Endodermal cell (in vitro differentiated cells): ENCODE measurements around the gene MSLN. TPM values are rescaled to one million over a fixed set of nuclear protein-coding genes. Genes with fewer than 3 reads are reported as not detected.
"Not testable (repeated sequence)": the region's sequence is repeated elsewhere in the genome, so short reads cannot be mapped to it uniquely, and the experiment has no call there.

ENCODE experiments used
- DNase-seq: peaks from one replicate; pipeline ENCODE4 v3.0.0-alpha.2; 2017
- H3K27ac ChIP-seq: 2 replicates; pipeline ENCODE4 v1.5.1; 2013; ENCODE audit warnings: mild to moderate bottlenecking, low read depth, low read length, moderate library complexity
- H3K27me3 ChIP-seq: 2 replicates; pipeline ENCODE4 v1.6.1; 2013; ENCODE audit warnings: mild to moderate bottlenecking, low read length, moderate library complexity; ENCODE audit not compliant: insufficient read depth, control insufficient read depth, poor library complexity, severe bottlenecking
- H3K36me3 ChIP-seq: 2 replicates; pipeline ENCODE4 v1.7.0; 2013; ENCODE audit warnings: mild to moderate bottlenecking, low read length, moderate library complexity; ENCODE audit not compliant: control insufficient read depth, insufficient read depth
- H3K4me1 ChIP-seq: one replicate; pipeline ENCODE4 v1.7.0; 2013; ENCODE audit warnings: low read length; ENCODE audit not compliant: control insufficient read depth, insufficient read depth
- H3K4me3 ChIP-seq: 2 replicates; pipeline ENCODE4 v1.5.1; 2013; ENCODE audit warnings: mild to moderate bottlenecking, low read length, moderate library complexity
- H3K9ac ChIP-seq: 2 replicates; pipeline ENCODE4 v1.6.1; 2013; ENCODE audit warnings: mild to moderate bottlenecking, low read length, moderate library complexity; ENCODE audit not compliant: poor library complexity, severe bottlenecking; ENCODE audit errors: extremely low read depth
- H3K9me3 ChIP-seq: 2 replicates; pipeline ENCODE4 v1.6.1; 2013; ENCODE audit warnings: mild to moderate bottlenecking, low read length, moderate library complexity; ENCODE audit not compliant: control insufficient read depth
- H3K27ac Mint-ChIP-seq: 2 replicates; pipeline ENCODE4 v1.8.0; 2020; ENCODE audit warnings: mixed read lengths
- H3K27me3 Mint-ChIP-seq: 2 replicates; pipeline ENCODE4 v1.8.0; 2021; ENCODE audit warnings: mild to moderate bottlenecking, mixed read lengths; ENCODE audit not compliant: insufficient read depth
- H3K36me3 Mint-ChIP-seq: 2 replicates; pipeline ENCODE4 v1.8.0; 2020; ENCODE audit warnings: low read depth, mixed read lengths
- H3K4me1 Mint-ChIP-seq: 2 replicates; pipeline ENCODE4 v1.8.0; 2020; ENCODE audit warnings: mixed read lengths
- H3K4me3 Mint-ChIP-seq: 2 replicates; pipeline ENCODE4 v1.8.0; 2020; ENCODE audit warnings: mild to moderate bottlenecking, moderate library complexity, mixed read lengths
- H3K9me3 Mint-ChIP-seq: 2 replicates; pipeline ENCODE4 v1.8.0; 2020; ENCODE audit warnings: mild to moderate bottlenecking, mixed read lengths
- WGBS, 2 experiments: methylation state at CpG; one replicate each; pipeline versions ENCODE4 v1.1.5 to v1.1.7; 2013; ENCODE audit warnings: missing lambda C conversion rate in 2 of 2, mixed read lengths in 1 of 2; ENCODE audit not compliant: insufficient coverage in 1 of 2, insufficient read length in 1 of 2; 5-methylcytosine and 5-hydroxymethylcytosine counted together
- total RNA-seq, 2 donors: library from RNA; stranded (reverse); fragmentation: NEBNext Ultra II Directional in 1 of 2; extraction: Animal tissue kit (Norgen Biotek cat#: 25700) in 1 of 2; gene quantifications; 2 replicates in 1 of 2; 3 replicates in 1 of 2; pipeline ENCODE4 v1.2.1, GENCODE V29; 2021
- TF ChIP-seq, protein P1 (sequence below): fragments of 200-600 bp; sonication (generic); conservative IDR thresholded peaks from 2 replicates; pipeline ENCODE4 v1.5.0; 2021; ENCODE audit warnings: antibody characterized with exemption, mild to moderate bottlenecking

MSLN gene
- total RNA-seq, 2 donors from 2014 or later: 0.42 to 0.86 TPM

DNA sequence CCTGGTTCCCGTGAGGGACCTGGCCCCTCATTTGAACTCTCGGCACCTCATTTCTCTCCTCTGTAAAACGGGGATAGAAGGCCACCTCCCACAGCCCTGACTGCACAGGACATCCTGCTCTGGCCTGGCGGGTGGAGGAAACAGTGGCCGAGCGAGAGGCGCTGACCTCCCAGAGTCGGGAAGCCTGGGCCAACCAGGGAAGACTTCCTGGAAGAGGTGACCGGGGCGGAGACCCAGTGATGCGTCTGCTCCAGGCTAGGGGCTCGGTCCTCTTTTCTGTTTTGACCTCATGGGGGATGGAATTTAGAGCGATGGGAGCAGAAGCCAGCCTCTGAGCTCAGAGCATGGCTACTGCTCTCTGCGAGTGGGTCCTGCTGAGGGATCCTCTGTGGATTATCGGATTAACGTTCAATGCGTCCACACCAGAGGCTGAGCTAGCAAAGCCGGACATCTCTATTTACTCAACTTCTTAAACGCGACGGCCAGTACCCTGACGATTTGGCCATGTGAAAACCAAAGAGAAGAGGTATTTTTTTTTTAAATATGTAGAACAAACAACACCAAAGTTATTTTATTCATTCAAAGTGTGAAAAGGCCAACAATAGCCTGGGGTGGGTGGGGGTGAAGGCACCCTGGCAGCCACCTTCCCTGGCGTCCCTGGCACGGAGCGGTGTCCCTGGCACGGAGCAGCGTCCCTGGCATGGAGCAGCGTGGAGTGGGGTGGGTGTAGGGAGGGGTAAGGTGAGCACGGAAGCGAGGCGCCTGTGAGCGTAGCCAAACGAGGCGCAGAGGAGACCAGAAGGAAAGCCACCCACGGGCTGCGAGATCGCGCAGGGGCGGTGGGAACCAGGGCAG, 9.2 kb upstream of the MSLN start:
- no peak for DNase-seq
- Mint-ChIP-seq H3K27me3 (peaks cover 15% of the 10 kb centered on the region), H3K4me1 (peaks cover 13% of the 10 kb centered on the region), H3K4me3 (no peak overlapping the region), H3K9me3 (peaks cover 2% of the 10 kb centered on the region), H3K36me3 (no peaks in the 10 kb centered on the region), H3K27ac (no peak overlapping the region)
- no peak overlapping the region for H3K4me3 ChIP-seq
- H3K27me3 ChIP-seq: no peaks in the 10 kb centered on the region
- H3K27ac ChIP-seq: no peak overlapping the region
- no peaks in the 10 kb centered on the region for H3K4me1 ChIP-seq
- WGBS, 2 experiments: 74 to 76% methylated on average over 27 to 35 of the region's 39 CpGs
- TF ChIP-seq, protein P1, sequence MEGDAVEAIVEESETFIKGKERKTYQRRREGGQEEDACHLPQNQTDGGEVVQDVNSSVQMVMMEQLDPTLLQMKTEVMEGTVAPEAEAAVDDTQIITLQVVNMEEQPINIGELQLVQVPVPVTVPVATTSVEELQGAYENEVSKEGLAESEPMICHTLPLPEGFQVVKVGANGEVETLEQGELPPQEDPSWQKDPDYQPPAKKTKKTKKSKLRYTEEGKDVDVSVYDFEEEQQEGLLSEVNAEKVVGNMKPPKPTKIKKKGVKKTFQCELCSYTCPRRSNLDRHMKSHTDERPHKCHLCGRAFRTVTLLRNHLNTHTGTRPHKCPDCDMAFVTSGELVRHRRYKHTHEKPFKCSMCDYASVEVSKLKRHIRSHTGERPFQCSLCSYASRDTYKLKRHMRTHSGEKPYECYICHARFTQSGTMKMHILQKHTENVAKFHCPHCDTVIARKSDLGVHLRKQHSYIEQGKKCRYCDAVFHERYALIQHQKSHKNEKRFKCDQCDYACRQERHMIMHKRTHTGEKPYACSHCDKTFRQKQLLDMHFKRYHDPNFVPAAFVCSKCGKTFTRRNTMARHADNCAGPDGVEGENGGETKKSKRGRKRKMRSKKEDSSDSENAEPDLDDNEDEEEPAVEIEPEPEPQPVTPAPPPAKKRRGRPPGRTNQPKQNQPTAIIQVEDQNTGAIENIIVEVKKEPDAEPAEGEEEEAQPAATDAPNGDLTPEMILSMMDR: no peak
- no peaks in the 10 kb centered on the region for H3K36me3 ChIP-seq
- H3K9ac ChIP-seq: no peak overlapping the region
- no peaks in the 10 kb centered on the region for H3K9me3 ChIP-seq

DNA sequence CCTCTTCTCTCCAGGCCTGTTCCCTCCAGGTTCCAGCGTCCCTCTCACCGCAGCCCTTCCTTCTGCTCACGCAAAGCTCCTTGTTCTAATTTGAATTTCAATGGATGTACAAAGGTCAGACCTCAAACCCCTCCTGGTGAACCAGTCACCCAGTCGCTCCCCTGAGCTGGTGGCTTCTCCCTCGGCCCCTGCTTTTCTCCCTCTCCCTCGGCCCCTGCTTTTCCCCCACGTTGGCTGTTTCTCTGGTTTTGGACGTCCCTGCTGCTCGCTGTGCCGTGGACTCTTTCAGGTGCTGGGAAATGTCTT, 8.6 kb upstream of the MSLN start:
- peaks cover 13% of the 10 kb centered on the region for H3K4me1 Mint-ChIP-seq
- no peaks in the 10 kb centered on the region for H3K4me1 ChIP-seq
- no peaks in the 10 kb centered on the region for H3K36me3 Mint-ChIP-seq
- peak; percentile 59 for DNase-seq
- no peak overlapping the region for H3K27ac ChIP-seq
- H3K4me3 ChIP-seq: no peak overlapping the region
- no peak overlapping the region for H3K9ac ChIP-seq
- H3K27me3 Mint-ChIP-seq: peaks cover 18% of the 10 kb centered on the region
- H3K9me3 ChIP-seq: no peaks in the 10 kb centered on the region
- no peak overlapping the region for H3K27ac Mint-ChIP-seq
- peak overlapping the region; percentile 8 for H3K4me3 Mint-ChIP-seq
- H3K27me3 ChIP-seq: no peaks in the 10 kb centered on the region
- TF ChIP-seq, protein P1: no peak
- WGBS, 2 experiments: 39 to 53% methylated on average over 7 to 10 of the region's 10 CpGs
- peaks cover 5% of the 10 kb centered on the region for H3K9me3 Mint-ChIP-seq
- no peaks in the 10 kb centered on the region for H3K36me3 ChIP-seq

DNA sequence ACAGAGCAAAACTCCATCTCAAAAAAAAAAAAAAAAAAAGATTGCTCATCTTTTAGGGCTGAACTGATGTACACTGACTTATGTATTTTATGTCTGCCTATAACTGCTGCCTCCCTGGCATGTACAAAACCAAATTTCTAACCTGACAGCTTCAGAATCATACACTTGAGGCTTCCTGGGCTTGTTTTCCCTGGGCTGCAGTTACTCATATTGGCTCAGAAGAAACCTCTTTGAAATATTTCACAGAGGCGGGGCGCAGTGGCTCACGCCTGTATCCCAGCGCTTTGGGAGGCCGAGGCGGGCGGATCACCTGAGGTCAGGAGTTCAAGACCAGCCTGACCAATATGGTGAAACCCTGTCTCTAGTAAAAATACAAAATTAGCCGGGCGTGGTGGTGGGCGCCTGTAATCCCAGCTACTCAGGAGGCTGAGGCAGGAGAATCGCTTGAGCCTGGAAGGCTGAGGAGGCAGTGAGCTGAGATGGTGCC, 6.4 kb upstream of the MSLN start:
- not testable (repeated sequence) for H3K4me3 Mint-ChIP-seq, H3K36me3 ChIP-seq, DNase-seq, H3K4me1 ChIP-seq, H3K27ac Mint-ChIP-seq, H3K27ac ChIP-seq, H3K27me3 ChIP-seq, H3K9ac ChIP-seq, H3K9me3 ChIP-seq, H3K36me3 Mint-ChIP-seq, H3K9me3 Mint-ChIP-seq, H3K4me3 ChIP-seq
- WGBS, 2 experiments: 88 to 93% methylated on average over 7 to 11 of the region's 11 CpGs
- H3K4me1 Mint-ChIP-seq: peaks cover 13% of the 10 kb centered on the region
- H3K27me3 Mint-ChIP-seq: peaks cover 18% of the 10 kb centered on the region
